Body of pancreas (tissue), 4 donors: Measurements from ENCODE around the gene CACNA1C. TPM values are rescaled to one million over a fixed set of nuclear protein-coding genes. Genes with fewer than 3 reads are reported as not detected.

Experiments used
- ATAC-seq: fragments of 150-250 bp; one replicate; pipeline ENCODE4 v1.9.1; 2016
- DNase-seq, 4 donors: peaks; one replicate each; pipeline ENCODE4 v3.0.0-alpha.2; 2019
- H3K27ac ChIP-seq, 4 donors: fragments of 200-600 bp; sonication (generic); 1 replicate in 3 of 4; 2 replicates in 1 of 4; pipeline versions ENCODE4 v1.5.1 to v1.6.1; 2016 to 2019; ENCODE audit warnings: mild to moderate bottlenecking in 1 of 4, mixed read lengths in 1 of 4, moderate library complexity in 1 of 4
- H3K27me3 ChIP-seq, 2 donors: fragments of 200-600 bp; sonication (generic); one replicate each; pipeline ENCODE4 v1.6.0; 2016; ENCODE audit warnings: mild to moderate bottlenecking in 1 of 2
- H3K36me3 ChIP-seq, 2 donors: fragments of 200-600 bp; sonication (generic); replicated peaks in 1 of 2; 2 replicates each; pipeline ENCODE4 v1.5.1; 2016; ENCODE audit warnings: low read depth in 2 of 2; ENCODE audit not compliant: insufficient read depth in 1 of 2
- H3K4me1 ChIP-seq: fragments of 200-600 bp; sonication (generic); one replicate; pipeline ENCODE4 v1.6.0; 2016
- H3K4me3 ChIP-seq, 2 donors: fragments of 200-600 bp; sonication (generic); 1 replicate in 1 of 2; 2 replicates in 1 of 2; pipeline ENCODE4 v1.5.1; 2016 to 2019
- H3K9me3 ChIP-seq, 3 donors: fragments of 200-600 bp; sonication (generic); 1 replicate in 2 of 3; 2 replicates in 1 of 3; pipeline ENCODE4 v1.5.1; 2016
- CTCF ChIP-seq, 7 experiments: fragments of 450-650 bp in 4 of 7; fragments of 200-600 bp in 3 of 7; sonication (generic) in 3 of 7; IDR thresholded peaks; one replicate each; pipeline ENCODE4 v1.5.1; 2016 to 2019; ENCODE audit warnings: antibody characterized with exemption in 7 of 7
- POLR2A ChIP-seq, 3 donors: fragments of 450-650 bp; IDR thresholded peaks; one replicate each; pipeline ENCODE4 v1.6.1; 2016; ENCODE audit warnings: antibody characterized with exemption in 3 of 3, mild to moderate bottlenecking in 2 of 3
- WGBS, 2 donors: methylation state at CpG; one replicate each; pipeline ENCODE4 v1.1.5; 2017; 5-methylcytosine and 5-hydroxymethylcytosine counted together
- intact Hi-C: fragments of 100-400 bp; cut with DNase I; formaldehyde crosslinking; loops from one replicate; pipeline ENCODE4 v1.15.1; 2023
- total RNA-seq, 2 donors: library from RNA; depleted of rRNA; stranded (reverse); fragments of >200 nt; gene quantifications; one replicate each; pipeline ENCODE4 v1.1.0, GENCODE V29; 2016

CACNA1C gene
- total RNA-seq, 2 donors from 2014 or later: 2.3 to 4.4 TPM

GRCh38 chr12:2248087-2248900 lies 195.5 kb downstream of the CACNA1C start:
- intact Hi-C loops: no loop called here
- TF ChIP-seq CTCF (IDR thresholded peaks at IDR 0.05): no peak
- TF ChIP-seq POLR2A (IDR thresholded peaks at IDR 0.05): no peak
- Histone ChIP-seq H3K36me3 (no peaks in the 10 kb centered on the region), H3K4me1 (no peaks in the 10 kb centered on the region), H3K4me3 (no peak overlapping the region), H3K27ac (no peak overlapping the region), H3K9me3 (no peaks in the 10 kb centered on the region), H3K27me3 (no peaks in the 10 kb centered on the region)
- 69 to 72% methylated on average over 17 of the region's 17 CpGs for WGBS, 2 donors
- ATAC-seq: no peak
- DNase-seq: no peak

- H3K36me3 ChIP-seq: no peaks in the 10 kb centered on the region
- DNase-seq: no peak
- WGBS, 2 donors: 71 to 72% methylated on average over 8 of the region's 8 CpGs
- no peak for ATAC-seq
- H3K4me1 ChIP-seq: no peaks in the 10 kb centered on the region
- TF ChIP-seq POLR2A (IDR thresholded peaks at IDR 0.05) (no peak), CTCF (IDR thresholded peaks at IDR 0.05) (no peak)
- no peak overlapping the region for H3K4me3 ChIP-seq
- H3K27me3 ChIP-seq: no peaks in the 10 kb centered on the region
- intact Hi-C loops: no loop called here
- H3K27ac ChIP-seq: no peak overlapping the region
- no peaks in the 10 kb centered on the region for H3K9me3 ChIP-seq
Measured at GRCh38 chr12:2248901-2249381, 196.2 kb downstream of the CACNA1C start.

- Histone ChIP-seq H3K4me1 (no peaks in the 10 kb centered on the region), H3K27ac (no peak overlapping the region), H3K4me3 (no peak overlapping the region), H3K27me3 (no peaks in the 10 kb centered on the region), H3K9me3 (no peaks in the 10 kb centered on the region), H3K36me3 (no peaks in the 10 kb centered on the region)
- intact Hi-C loops: no loop called here
- ATAC-seq: no peak
- WGBS, 2 donors: 50 to 69% methylated on average over 5 of the region's 5 CpGs
- no peak for DNase-seq
- no peak for TF ChIP-seq CTCF (IDR thresholded peaks at IDR 0.05)
- no peak for TF ChIP-seq POLR2A (IDR thresholded peaks at IDR 0.05)
Measured at GRCh38 chr12:2250797-2251196, 198.0 kb downstream of the CACNA1C start.

GRCh38 chr12:2251526-2252209 lies 198.9 kb downstream of the CACNA1C start:
- H3K27me3 ChIP-seq: no peaks in the 10 kb centered on the region
- no peak overlapping the region for H3K4me3 ChIP-seq
- no peak overlapping the region for H3K27ac ChIP-seq
- no peak for ATAC-seq
- no peaks in the 10 kb centered on the region for H3K4me1 ChIP-seq
- H3K9me3 ChIP-seq: no peaks in the 10 kb centered on the region
- DNase-seq: no peak
- TF ChIP-seq POLR2A (IDR thresholded peaks at IDR 0.05): no peak
- TF ChIP-seq CTCF (IDR thresholded peaks at IDR 0.05): no peak
- intact Hi-C loops: no loop called here
- 65 to 72% methylated on average over 8 of the region's 8 CpGs for WGBS, 2 donors
- H3K36me3 ChIP-seq: no peaks in the 10 kb centered on the region
